PC-3 (cell line): Measurements from ENCODE around the gene THUMPD2. TPM values are rescaled to one million over a fixed set of nuclear protein-coding genes. Genes with fewer than 3 reads are reported as not detected.

ENCODE experiments used
- ATAC-seq: fragments of 200-7000 bp; cut with Tn5 transposase; 2 replicates; pipeline ENCODE4 v1.9.1; 2020; ENCODE audit warnings: mild to moderate bottlenecking, moderate library complexity
- BruUV-seq: library from RNA; stranded (reverse); fragments of 400-500 nt; replicated peaks from 2 replicates; lab custom pipeline; 2021; lab: Mats Ljungman, UMichigan
- CTCF ChIA-PET: fragments of 300-600 bp; sonication (Branson Sonifier 250); formaldehyde crosslinking; loops from one replicate; lab custom pipeline; 2022; ENCODE audit warnings: antibody characterized with exemption; lab: Charles Lee
- POLR2A ChIA-PET: fragments of 300-600 bp; sonication (Branson Sonifier 250); formaldehyde crosslinking; loops from one replicate; lab custom pipeline; 2022; ENCODE audit warnings: antibody characterized with exemption; ENCODE audit not compliant: unreplicated experiment; lab: Charles Lee
- DNase-seq: peaks from one replicate; pipeline ENCODE4 v3.0.0-alpha.2; 2015
- H2AFZ ChIP-seq: fragments of 300-600 bp; sonication (generic); 2 replicates; pipeline ENCODE4 v1.6.0; 2016; ENCODE audit warnings: antibody characterized with exemption, low read length
- H3F3A ChIP-seq: fragments of 300-600 bp; sonication (generic); one replicate; pipeline ENCODE4 v1.6.0; 2017; ENCODE audit warnings: antibody characterized with exemption, low read length, control low read depth, mild to moderate bottlenecking; ENCODE audit not compliant: unreplicated experiment
- H3K27ac ChIP-seq: fragments of 300-600 bp; sonication (generic); 2 replicates; pipeline ENCODE4 v1.5.1; 2016; ENCODE audit warnings: mild to moderate bottlenecking, low read length
- H3K27me3 ChIP-seq: fragments of 300-600 bp; sonication (generic); 2 replicates; pipeline ENCODE4 v1.6.1; 2016; ENCODE audit warnings: low read length, mixed read lengths
- H3K36me3 ChIP-seq: fragments of 300-600 bp; sonication (generic); 2 replicates; pipeline ENCODE4 v1.6.1; 2016; ENCODE audit warnings: low read depth, mixed run types, low read length, mixed read lengths
- H3K4me1 ChIP-seq: fragments of 300-600 bp; sonication (generic); 2 replicates; pipeline ENCODE4 v1.5.1; 2016; ENCODE audit warnings: low read length; ENCODE audit not compliant: insufficient read depth
- H3K4me2 ChIP-seq: fragments of 300-600 bp; sonication (generic); 2 replicates; pipeline ENCODE4 v1.6.0; 2016; ENCODE audit warnings: low read length
- H3K4me3 ChIP-seq: fragments of 300-600 bp; sonication (generic); 2 replicates; pipeline ENCODE4 v1.5.1; 2016; ENCODE audit warnings: mild to moderate bottlenecking, low read length, mixed read lengths
- H3K79me2 ChIP-seq: fragments of 300-600 bp; sonication (generic); 2 replicates; pipeline ENCODE4 v1.6.1; 2017; ENCODE audit warnings: low read length, mixed read lengths
- H3K9ac ChIP-seq: fragments of 300-600 bp; sonication (generic); 2 replicates; pipeline ENCODE4 v1.6.0; 2016; ENCODE audit warnings: mild to moderate bottlenecking, low read length
- H3K9me2 ChIP-seq: fragments of 300-600 bp; sonication (generic); replicated peaks from 2 replicates; pipeline ENCODE4 v1.6.1; 2016; ENCODE audit warnings: mixed run types, low read length, mixed read lengths
- H3K9me3 ChIP-seq: fragments of 300-600 bp; sonication (generic); 2 replicates; pipeline ENCODE4 v1.6.1; 2016; ENCODE audit warnings: low read length, mixed read lengths
- H4K20me1 ChIP-seq: fragments of 300-600 bp; sonication (generic); 2 replicates; pipeline ENCODE4 v1.6.1; 2016; ENCODE audit warnings: low read length, mixed read lengths
- CTCF ChIP-seq: fragments of 300-600 bp; sonication (generic); conservative IDR thresholded peaks from 2 replicates; pipeline ENCODE4 v1.5.1; 2017; ENCODE audit warnings: antibody characterized with exemption, low read depth, mild to moderate bottlenecking, low read length
- EZH2 ChIP-seq: fragments of 300-600 bp; sonication (generic); IDR thresholded peaks from one replicate; pipeline ENCODE4 v1.6.1; 2017; ENCODE audit warnings: antibody characterized with exemption, mild to moderate bottlenecking, low read length; ENCODE audit not compliant: unreplicated experiment
- EZH2phosphoT487 ChIP-seq: fragments of 300-600 bp; sonication (generic); IDR thresholded peaks from 2 replicates; pipeline ENCODE4 v1.6.1; 2018; ENCODE audit warnings: mild to moderate bottlenecking, antibody characterized with exemption, low read length, borderline replicate concordance
- intact Hi-C: fragments of 100-400 bp; cut with micrococcal nuclease; formaldehyde crosslinking; loops from 2 replicates; pipeline ENCODE4 v1.9.0; 2023
- total RNA-seq: library from RNA; depleted of rRNA; stranded (reverse); fragments of >200 nt; gene quantifications from 2 replicates; pipeline ENCODE4 v1.2.3, GENCODE V29; 2014

THUMPD2 gene
- total RNA-seq, 1 experiment from 2014 or later, result 10.2 TPM

- DNase-seq, result peak; percentile 50
- 0 out of 2 replicates have a peak overlapping the region, but pooled peaks have one; percentile 53 for H2AFZ ChIP-seq
Observed at GRCh38 chr2:39725401-39725800, 53.7 kb downstream of the THUMPD2 start.

GRCh38 chr2:39724828-39725144, 54.3 kb downstream of the THUMPD2 start:
- Histone ChIP-seq H3K9me3 (no peaks in the 10 kb centered on the region), H3K27me3 (no peaks in the 10 kb centered on the region), H3K27ac (peak overlapping the region; percentile 96), H3K9me2 (no peaks in the 10 kb centered on the region), H3K36me3 (no peaks in the 10 kb centered on the region), H3K4me1 (peaks cover 26% of the 10 kb centered on the region), H3K4me3 (peak overlapping the region; percentile 40), H2AFZ (peak overlapping the region; percentile 53), H3K4me2 (peak overlapping the region; percentile 65), H3K79me2 (no peaks in the 10 kb centered on the region), H3F3A (no peaks in the 10 kb centered on the region), H3K9ac (peak overlapping the region; percentile 77), H4K20me1 (no peaks in the 10 kb centered on the region)
- CTCF ChIA-PET, result no interaction called here
- TF ChIP-seq EZH2, result no peak
- TF ChIP-seq EZH2phosphoT487, result no peak
- no peak for TF ChIP-seq CTCF
- intact Hi-C loops, result loop anchor here (10.0 kb wide), 1 partner anchor 210 kb away; no protein-coding TSS in a partner anchor
- POLR2A ChIA-PET, result no interaction called here
- peak; percentile 91 for DNase-seq
- no TSS peak for BruUV-seq
- ATAC-seq, result peak; percentile 90

More at GRCh38 chr2:39725401-39725800, 53.7 kb downstream of the THUMPD2 start:
- no peaks in the 10 kb centered on the region for H3F3A ChIP-seq
- intact Hi-C loops, result loop anchor here (10.0 kb wide), 1 partner anchor 211 kb away; no protein-coding TSS in a partner anchor
- H3K4me1 ChIP-seq, result peaks cover 26% of the 10 kb centered on the region
- H4K20me1 ChIP-seq, result no peaks in the 10 kb centered on the region
- H3K4me2 ChIP-seq, result peak overlapping the region; percentile 65
- ChIA-PET POLR2A (no interaction called here), CTCF (no interaction called here)
- H3K27ac ChIP-seq, result peak overlapping the region; percentile 96
- TF ChIP-seq EZH2 (no peak), EZH2phosphoT487 (no peak), CTCF (no peak)
- no peaks in the 10 kb centered on the region for H3K9me3 ChIP-seq
- no peaks in the 10 kb centered on the region for H3K36me3 ChIP-seq
- no peak for ATAC-seq
- H3K4me3 ChIP-seq, result peak overlapping the region; percentile 40
- H3K9me2 ChIP-seq, result no peaks in the 10 kb centered on the region
- H3K9ac ChIP-seq, result peak overlapping the region; percentile 77
- H3K79me2 ChIP-seq, result no peaks in the 10 kb centered on the region
- H3K27me3 ChIP-seq, result no peaks in the 10 kb centered on the region
- BruUV-seq, result TSS peak; percentile 93

GRCh38 chr2:39723946-39724827, 54.9 kb downstream of the THUMPD2 start:
- Histone ChIP-seq H3K4me3 (peak overlapping the region; percentile 31), H3K36me3 (no peaks in the 10 kb centered on the region), H3K4me2 (peak overlapping the region; percentile 65), H3K27me3 (no peaks in the 10 kb centered on the region), H3K9me3 (no peaks in the 10 kb centered on the region), H3K9me2 (no peaks in the 10 kb centered on the region), H3F3A (no peaks in the 10 kb centered on the region), H2AFZ (peak overlapping the region; percentile 53), H4K20me1 (no peaks in the 10 kb centered on the region), H3K4me1 (peaks cover 26% of the 10 kb centered on the region), H3K79me2 (no peaks in the 10 kb centered on the region), H3K27ac (peak overlapping the region; percentile 96), H3K9ac (peak overlapping the region; percentile 65)
- ATAC-seq (peak; percentile 29; the same call in 1 of the 2 replicates), DNase-seq (no peak)
- intact Hi-C loops, result loop anchor here (10.0 kb wide), 1 partner anchor 209 kb away; no protein-coding TSS in a partner anchor
- POLR2A ChIA-PET, result no interaction called here
- TF ChIP-seq CTCF, result no peak
- CTCF ChIA-PET, result no interaction called here
- TSS peak; percentile 44 for BruUV-seq
